Activated T-helper 1 cell treated with Interleukin-2 at 50 U/mL for 16 hours (primary cell): Measurements from ENCODE around the gene PCID2.

Source experiments
- DNase-seq: peaks from one replicate; pipeline ENCODE4 v3.0.0-alpha.2; 2020; ENCODE audit warnings: low read depth

Gene PCID2

DNA sequence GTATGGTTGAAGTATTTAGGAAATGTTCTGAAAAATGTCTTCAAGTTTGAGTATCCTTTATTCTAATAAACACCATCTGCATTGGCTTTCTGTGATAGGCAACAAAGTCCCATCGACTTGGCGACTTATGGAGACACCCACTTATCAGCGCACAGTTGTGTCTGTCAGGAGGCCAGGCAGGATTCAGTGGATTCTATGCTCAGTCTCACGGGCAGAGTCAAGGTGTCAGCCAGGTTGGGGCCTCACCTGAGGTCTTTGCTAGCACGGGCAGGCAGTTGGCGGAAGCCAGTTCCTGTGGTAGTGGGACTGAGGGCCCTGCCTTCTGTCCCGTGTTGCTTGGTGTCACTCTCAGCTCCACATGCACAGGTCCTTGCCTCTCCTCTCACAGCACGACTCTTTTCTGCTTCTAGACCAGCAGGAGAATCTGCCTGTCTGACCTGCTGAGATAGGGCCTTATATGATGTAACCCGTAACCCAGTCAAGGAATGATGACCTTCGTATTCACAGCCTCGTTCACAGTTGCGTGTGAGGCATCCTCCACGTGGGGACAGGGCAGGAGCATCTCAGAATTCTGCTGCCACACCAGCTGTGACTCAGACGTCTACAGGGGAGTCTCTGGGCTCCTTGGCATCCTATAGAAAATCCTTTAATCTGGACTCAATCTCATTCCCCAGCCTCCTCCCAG is 10.9 kb upstream of the PCID2 start:
- no peak for DNase-seq

GRCh38 chr13:113218586-113218985 is 10.1 kb upstream of the PCID2 start:
- DNase-seq = no peak

GRCh38 chr13:113216254-113217048 is 8.0 kb upstream of the PCID2 start:
- DNase-seq = no peak

DNA sequence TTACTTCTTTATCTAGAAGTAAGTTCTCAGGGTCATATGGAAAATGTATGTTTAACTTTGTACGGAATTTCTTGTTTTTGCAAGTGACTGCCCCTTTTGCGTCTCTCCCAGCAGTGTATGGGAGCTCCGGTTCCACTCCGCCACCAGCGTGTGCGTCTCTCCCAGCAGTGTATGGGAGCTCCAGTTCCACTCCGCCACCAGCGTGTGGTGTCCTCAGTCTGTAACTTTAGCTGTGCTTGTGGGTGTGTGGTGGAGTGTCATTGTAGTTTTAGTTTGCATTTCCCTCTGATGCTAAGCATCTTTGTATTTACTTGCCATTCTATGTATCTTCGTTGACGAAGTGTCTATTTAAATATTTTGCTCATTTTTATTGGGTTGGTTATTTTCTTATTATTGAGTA is 3.3 kb upstream of the PCID2 start:
- DNase-seq = no peak

- DNase-seq = no peak
Measured at GRCh38 chr13:113210833-113211232, 2.4 kb upstream of the PCID2 start.

DNA sequence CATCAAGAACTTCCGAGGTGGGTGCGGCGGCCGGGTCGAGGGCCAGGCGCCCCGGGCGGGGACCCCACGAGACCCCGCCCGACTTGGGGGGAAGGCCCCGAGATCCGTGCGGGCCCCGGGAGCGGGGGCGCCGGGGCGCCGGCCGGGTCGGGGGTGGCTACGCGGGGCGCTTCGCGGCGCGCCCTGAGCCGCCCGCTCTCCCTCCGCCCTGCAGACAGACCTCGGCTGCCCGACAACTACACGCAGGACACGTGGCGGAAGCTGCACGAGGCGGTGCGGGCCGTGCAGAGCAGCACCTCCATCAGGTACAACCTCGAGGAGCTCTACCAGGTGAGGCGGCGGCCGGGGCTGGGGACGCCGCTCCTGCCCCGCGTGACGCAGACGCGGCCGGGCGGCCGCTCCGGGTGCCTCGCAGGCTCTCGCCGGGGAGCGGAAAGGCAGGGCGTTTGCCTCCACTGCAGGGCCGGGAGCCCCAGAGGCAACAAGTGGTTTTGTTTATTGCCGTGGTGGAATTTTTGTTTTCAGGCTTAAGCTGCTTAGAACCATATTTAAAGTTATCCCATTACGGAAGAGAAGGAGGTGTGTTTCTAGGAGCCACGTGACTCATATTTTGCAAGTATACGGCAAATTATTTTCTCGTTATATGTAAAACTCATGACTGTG is 1.4 kb upstream of the PCID2 start:
- peak; percentile 67 for DNase-seq

DNA sequence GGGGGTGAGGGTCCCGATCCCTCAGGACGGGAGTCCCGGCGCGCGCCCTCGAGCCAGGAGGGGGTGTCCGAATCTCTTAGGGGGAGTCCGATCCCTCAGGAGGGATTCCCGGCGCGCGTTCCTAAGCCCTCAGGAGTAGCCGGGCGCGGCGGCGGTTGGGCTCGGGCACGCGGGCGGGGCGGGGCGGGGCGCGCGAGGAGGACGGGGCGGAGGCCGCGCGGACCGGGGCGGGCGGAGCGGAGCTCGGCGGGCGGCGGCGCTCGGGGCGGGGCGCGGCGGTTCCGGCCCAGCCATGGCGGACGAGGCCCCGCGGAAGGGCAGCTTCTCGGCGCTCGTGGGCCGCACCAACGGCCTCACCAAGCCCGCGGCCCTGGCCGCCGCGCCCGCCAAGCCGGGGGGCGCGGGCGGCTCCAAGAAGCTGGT is 878 bp upstream of the PCID2 start, which contains the start of gene CUL4A:
CUL4A (plus strand) TSS at position 278 of the 423 bp plus-strand sequence; CDS start at position 293, 15 bp downstream.
- DNase-seq = peak; percentile 60

DNA sequence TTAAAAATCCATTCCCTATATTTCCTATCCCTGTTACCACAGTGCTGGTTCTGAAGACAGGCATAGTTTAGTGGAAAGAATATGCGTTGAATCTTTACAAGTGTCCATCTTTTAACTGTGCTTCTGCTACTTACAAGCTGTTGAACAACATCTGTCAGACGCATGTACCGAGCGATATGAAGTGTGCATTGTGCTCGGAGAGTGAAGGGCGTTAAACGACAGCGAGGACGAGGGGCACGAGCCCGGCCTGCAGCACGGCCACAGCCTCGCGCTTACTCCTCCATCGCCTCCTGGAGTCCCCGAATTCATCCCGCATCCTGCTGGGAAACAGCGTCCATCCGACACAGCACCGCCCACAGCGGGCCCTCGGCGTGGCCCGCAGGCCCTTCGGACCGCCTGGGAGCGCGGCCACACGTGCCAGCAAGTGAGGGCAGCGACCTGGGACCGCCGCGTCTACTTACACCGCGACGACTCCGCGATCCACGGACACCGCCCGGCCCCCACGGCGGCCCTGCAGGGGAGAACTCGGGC is 514 bp downstream of the PCID2 start:
- no peak for DNase-seq

- DNase-seq = no peak
Measured at GRCh38 chr13:113207460-113207859, 1.0 kb downstream of the PCID2 start.

DNA sequence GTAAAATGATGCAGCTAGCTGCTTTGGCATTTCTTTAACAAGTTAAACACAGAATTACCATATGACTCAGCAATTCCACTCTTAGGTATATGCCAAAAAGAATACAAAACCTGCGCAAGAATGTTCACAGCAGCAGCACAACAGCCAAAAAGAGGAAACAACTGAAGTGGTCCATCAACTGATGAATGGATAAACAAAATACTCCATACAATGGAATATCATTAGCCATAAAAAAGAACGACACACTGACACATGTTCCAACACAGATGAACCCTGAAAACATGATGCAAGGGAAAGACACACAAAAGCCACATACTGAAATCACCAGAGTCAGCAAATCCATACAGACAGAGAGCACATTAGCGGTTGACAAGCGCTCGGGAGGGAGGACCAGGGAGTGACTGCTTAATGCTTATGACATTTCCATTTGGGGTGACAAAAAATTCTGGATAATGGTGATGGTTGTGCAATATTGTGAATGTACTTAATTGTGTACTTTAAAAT is 3.0 kb downstream of the PCID2 start:
- DNase-seq = no peak

DNA sequence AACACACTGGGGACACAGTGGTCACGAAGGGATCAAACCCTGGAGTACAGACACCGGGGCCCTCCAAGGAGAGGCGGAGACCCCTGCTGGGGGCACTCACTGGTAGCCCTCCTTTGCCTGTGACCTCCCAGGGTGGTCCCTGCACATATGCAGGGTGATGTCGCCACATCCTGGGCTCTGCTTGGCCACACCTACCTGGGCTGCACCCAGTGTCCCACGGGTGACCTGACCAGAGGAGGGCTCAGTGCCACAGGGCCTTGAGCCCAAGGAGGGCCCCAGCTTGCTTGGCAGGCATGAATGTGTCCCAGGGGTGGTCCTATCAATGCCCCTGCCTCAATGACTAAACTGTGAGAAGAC is 4.1 kb downstream of the PCID2 start:
- DNase-seq = no peak

DNA sequence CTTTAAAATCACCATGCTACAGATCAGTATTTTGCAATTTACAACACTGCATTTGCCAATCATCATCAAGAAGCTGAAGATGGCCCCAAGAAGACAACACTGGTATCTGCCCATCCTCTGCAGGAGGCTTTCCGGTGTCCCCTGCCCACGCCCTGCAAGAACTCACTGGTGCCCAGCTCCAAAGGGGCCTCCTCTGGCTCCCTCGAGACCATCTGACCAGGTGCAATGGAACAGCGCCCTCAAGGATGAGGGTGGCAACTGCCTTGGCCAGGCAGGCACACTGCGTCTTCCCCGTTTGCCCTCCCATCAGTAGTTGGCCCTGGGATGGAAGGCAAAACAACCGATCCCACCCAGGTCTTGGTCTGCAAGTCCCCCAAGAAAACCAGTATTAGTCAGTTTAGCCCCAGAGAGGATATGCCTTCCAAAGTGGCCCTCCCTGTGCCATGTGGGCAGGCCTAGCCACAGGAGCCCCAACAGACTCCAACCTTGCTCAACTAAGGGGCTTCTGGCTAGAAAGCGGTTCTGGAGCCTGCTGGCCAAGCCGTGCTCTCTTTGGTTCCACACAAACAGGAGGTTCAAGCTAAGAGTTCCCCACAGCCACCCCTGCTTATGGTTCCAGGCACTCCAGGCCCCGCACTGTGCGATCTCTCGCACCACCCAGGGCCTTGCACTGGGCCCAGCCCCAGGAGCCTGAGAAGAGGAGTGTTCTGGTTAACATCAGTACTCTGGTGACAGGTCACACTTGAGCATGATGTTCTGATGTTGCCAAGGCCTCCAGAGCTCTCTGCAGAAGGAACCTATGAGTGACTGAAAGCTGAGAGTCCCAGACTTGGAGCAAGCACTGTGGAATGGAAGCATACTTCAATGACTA is 4.7 kb downstream of the PCID2 start:
- DNase-seq = no peak

DNA sequence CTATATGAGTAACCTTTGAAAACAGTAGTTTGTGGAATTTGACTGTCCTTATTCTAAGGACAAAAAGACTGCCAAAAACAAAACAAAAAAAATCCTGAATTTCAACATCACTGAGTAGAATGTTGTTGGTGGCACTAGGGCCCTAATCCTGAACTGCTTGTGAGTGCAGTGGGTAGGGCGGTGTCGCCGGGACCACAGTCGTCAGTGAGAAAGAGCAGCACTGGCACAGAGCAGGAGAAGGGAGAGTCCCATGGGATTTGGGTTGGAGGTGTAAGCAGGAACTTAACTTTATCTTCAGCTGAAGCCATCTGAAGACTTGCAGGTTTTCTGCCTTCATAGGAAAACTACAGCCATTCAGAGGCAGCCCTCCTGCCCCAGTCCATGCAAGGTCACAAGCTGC is 5.6 kb downstream of the PCID2 start:
- no peak for DNase-seq

DNA sequence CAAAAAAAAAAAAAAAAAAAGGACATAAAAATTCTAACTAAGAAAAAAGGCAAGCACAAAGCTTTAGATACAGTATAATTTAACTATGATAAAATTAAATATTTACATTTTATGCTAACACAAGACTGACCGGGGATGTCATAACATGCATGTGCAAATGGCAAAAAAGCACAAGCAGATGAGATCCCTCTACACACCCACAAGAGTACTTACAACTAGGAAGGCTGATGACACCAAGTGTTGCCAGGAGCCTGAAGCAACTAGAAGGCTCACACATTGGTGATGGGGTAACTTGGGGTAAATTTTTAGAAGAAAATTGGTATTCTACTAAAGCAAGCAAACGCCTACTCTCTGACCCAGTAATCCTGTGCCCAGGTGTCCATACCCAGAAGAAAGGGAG is 6.7 kb downstream of the PCID2 start:
- DNase-seq = no peak

GRCh38 chr13:113196970-113197737 is 11.3 kb downstream of the PCID2 start:
- no peak for DNase-seq

- no peak for DNase-seq
Measured at GRCh38 chr13:113195360-113195759, 13.1 kb downstream of the PCID2 start.

GRCh38 chr13:113192902-113193301 is 15.6 kb downstream of the PCID2 start:
- DNase-seq = no peak

GRCh38 chr13:113192279-113192678 is 16.2 kb downstream of the PCID2 start:
- no peak for DNase-seq

DNA sequence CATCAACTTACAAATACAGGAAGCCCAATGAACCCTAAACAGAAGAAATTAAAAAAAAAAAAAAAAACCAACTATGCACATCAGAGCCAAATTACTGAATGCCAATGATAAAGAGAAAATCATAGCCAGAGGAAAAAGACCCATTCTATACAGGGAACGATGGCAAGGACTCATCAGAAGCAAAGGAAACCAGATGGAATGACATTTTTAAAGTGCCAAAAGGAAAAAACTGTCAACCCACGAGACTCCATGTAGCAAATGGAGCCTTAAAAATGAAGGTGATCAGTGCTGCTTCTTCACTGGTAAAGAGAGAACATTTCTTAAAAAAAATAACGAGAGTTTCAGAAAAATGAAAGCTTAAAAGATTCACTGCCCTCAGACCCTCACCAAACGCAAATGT is 18.3 kb downstream of the PCID2 start:
- no peak for DNase-seq

DNA sequence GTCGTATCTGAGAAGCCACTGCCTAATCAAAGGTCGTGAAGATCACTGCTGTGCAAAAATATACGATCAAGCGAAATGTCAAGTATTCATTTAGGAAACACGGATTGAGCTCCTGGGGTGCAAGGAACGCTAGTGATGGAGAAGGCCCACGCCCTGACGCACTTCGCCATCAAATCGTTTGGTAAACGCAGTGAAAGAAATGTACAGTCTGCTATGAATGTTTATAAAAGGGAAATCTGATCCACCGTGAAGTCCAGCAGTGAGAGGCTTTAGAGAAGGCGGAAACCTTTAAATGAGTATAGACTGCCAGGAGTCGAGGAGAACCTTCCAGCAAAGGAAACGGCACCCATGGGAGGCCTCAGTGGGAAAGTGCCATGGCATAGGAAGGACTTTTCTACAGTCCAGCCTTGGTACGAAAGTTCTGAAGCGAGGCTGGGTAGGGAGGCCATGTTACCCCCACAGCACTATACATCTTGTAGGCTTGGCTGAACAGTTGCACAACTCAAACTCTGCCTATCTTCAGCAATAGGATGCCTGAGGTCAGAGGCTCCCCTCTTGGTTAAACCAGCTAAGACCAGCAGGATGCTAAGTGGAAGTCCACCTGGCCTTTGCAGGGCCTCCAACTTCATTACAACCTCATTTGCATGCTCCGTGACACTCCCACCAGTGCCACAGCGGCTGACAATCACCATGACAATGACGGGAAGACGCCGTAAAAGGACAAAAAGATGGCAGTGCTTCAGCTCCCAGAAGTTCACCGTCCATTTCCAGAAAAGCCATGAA is 20.4 kb downstream of the PCID2 start:
- DNase-seq = no peak
